ENCODE results near the gene PARVA. TPM values are rescaled to one million over a fixed set of nuclear protein-coding genes. Genes with fewer than 3 reads are reported as not detected.

Gene PARVA
- total RNA-seq, 1 experiment from 2014 or later: 29.1 TPM

- POLR2A ChIA-PET: no interaction called here
- TF ChIP-seq CTCF (IDR thresholded peaks at IDR 0.05) (no peak), SIN3A (IDR thresholded peaks at IDR 0.05; ENCODE audit: borderline replicate concordance, insufficient read depth, low read depth, low read length) (no peak), REST (IDR thresholded peaks at IDR 0.05; ENCODE audit: insufficient read depth in 1 of 2, low read depth in 2 of 2, low read length in 1 of 2) (no peak), TCF7L2 (IDR thresholded peaks at IDR 0.05; ENCODE audit: low read depth, low read length) (no peak), POLR2AphosphoS5 (IDR thresholded peaks at IDR 0.05; ENCODE audit: low read depth, low read length) (no peak)
- DNase-seq (ENCODE audit: low read depth, low spot score) (no peak), ATAC-seq (no peak)
- Histone ChIP-seq H3K9me3 (ENCODE audit: control insufficient read depth, insufficient read depth, low read depth, low read length) (no peaks in the 10 kb centered on the region), H3K36me3 (ENCODE audit: control insufficient read depth, insufficient read depth, low read length) (no peaks in the 10 kb centered on the region), H3K4me1 (ENCODE audit: control insufficient read depth, insufficient read depth, low read length) (no peaks in the 10 kb centered on the region), H3K4me3 (ENCODE audit: low read depth in 2 of 2, low read length in 2 of 2) (no peak overlapping the region), H3K27me3 (ENCODE audit: control insufficient read depth, insufficient read depth, low read length) (no peaks in the 10 kb centered on the region), H3K27ac (ENCODE audit: low read length) (no peak overlapping the region)
- BruUV-seq (replicated peaks): no TSS peak
- in situ Hi-C loops (cut with HindIII; ENCODE audit: low pct_unique_long_range_greater_than_20kb, low sequenced_read_pairs): no loop called here
- CTCF ChIA-PET: no interaction called here
- intact Hi-C loops (cut with micrococcal nuclease; ENCODE audit: unreplicated experiment): loop anchor here (2.0 kb wide), 1 partner anchor 14 kb away; no protein-coding TSS in a partner anchor
Measured at GRCh38 chr11:12445001-12445400, 67.6 kb downstream of the PARVA start.

DNA sequence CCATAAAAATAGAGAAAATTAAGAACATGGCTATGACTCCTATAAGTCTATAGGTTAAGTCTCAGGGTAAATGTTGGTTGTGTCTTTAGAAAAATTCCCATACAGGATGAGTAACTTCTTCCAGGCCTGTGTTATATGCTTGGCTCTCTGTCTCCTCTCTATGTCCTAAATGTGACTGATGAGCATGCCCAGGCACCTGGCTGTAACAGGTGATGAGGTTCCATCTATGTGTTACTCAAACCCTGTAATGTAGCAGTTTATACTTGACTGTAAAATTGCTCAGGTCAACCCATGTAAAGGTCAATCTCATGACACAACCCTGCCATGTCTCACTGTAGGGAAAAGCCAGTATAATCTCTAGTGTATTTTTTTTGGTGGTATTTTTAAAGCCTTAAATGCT is 69.5 kb downstream of the PARVA start:
- ATAC-seq: no peak
- H3K4me1 ChIP-seq (ENCODE audit: control insufficient read depth, insufficient read depth, low read length): no peaks in the 10 kb centered on the region
- ChIA-PET CTCF (no interaction called here), POLR2A (no interaction called here)
- no peak for DNase-seq (ENCODE audit: low read depth, low spot score)
- intact Hi-C loops (cut with micrococcal nuclease; ENCODE audit: unreplicated experiment) (no loop called here), in situ Hi-C loops (cut with HindIII; ENCODE audit: low pct_unique_long_range_greater_than_20kb, low sequenced_read_pairs) (no loop called here)
- H3K27ac ChIP-seq (ENCODE audit: low read length): no peak overlapping the region
- BruUV-seq (replicated peaks): no TSS peak
- H3K36me3 ChIP-seq (ENCODE audit: control insufficient read depth, insufficient read depth, low read length): no peaks in the 10 kb centered on the region
- H3K27me3 ChIP-seq (ENCODE audit: control insufficient read depth, insufficient read depth, low read length): no peaks in the 10 kb centered on the region
- no peaks in the 10 kb centered on the region for H3K9me3 ChIP-seq (ENCODE audit: control insufficient read depth, insufficient read depth, low read depth, low read length)
- no peak overlapping the region for H3K4me3 ChIP-seq (ENCODE audit: low read depth in 2 of 2, low read length in 2 of 2)
- TF ChIP-seq SIN3A (IDR thresholded peaks at IDR 0.05; ENCODE audit: borderline replicate concordance, insufficient read depth, low read depth, low read length) (no peak), TCF7L2 (IDR thresholded peaks at IDR 0.05; ENCODE audit: low read depth, low read length) (no peak), CTCF (IDR thresholded peaks at IDR 0.05) (no peak), REST (IDR thresholded peaks at IDR 0.05; ENCODE audit: insufficient read depth in 1 of 2, low read depth in 2 of 2, low read length in 1 of 2) (no peak)

Data from Panc1 (cell line).